PC-9 (cell line): Measurements from ENCODE around the gene EVC2.

Experiments
- CTCF ChIP-seq: fragments of 200-600 bp; sonication (generic); conservative IDR thresholded peaks from 2 replicates; pipeline ENCODE4 v1.6.1; 2017; ENCODE audit warnings: mixed run types, antibody characterized with exemption, mild to moderate bottlenecking, moderate library complexity
- EZH2 ChIP-seq: fragments of 200-600 bp; sonication (generic); IDR thresholded peaks from 2 replicates; pipeline ENCODE4 v1.8.0; 2017; ENCODE audit warnings: antibody characterized with exemption, low read depth

GRCh38 chr4:5545271-5545670 lies 163.1 kb downstream of the EVC2 start:
- TF ChIP-seq CTCF (no peak), EZH2 (no peak)
